H9 (cell line): Measurements from ENCODE around the gene PRAF2. TPM values are rescaled to one million over a fixed set of nuclear protein-coding genes. Genes with fewer than 3 reads are reported as not detected.

Experiments
- DNase-seq: peaks from one replicate; pipeline ENCODE4 v3.0.0-alpha.2; 2017
- H2AFZ ChIP-seq: one replicate; pipeline ENCODE4 v1.6.1; 2013; ENCODE audit warnings: mild to moderate bottlenecking, low read length, control low read depth, moderate library complexity
- H2AK5ac ChIP-seq: 2 replicates; pipeline ENCODE4 v1.6.1; 2013; ENCODE audit warnings: low read length, control low read depth, mixed read lengths; ENCODE audit not compliant: insufficient read length
- H2BK120ac ChIP-seq: one replicate; pipeline ENCODE4 v1.6.1; 2013; ENCODE audit warnings: low read depth, mild to moderate bottlenecking, low read length, control low read depth, inconsistent platforms; ENCODE audit not compliant: poor library complexity, severe bottlenecking
- H2BK12ac ChIP-seq: 2 replicates; pipeline ENCODE4 v1.6.1; 2013; ENCODE audit warnings: low read length, control low read depth, mixed read lengths, low read depth; ENCODE audit not compliant: insufficient read length
- H2BK15ac ChIP-seq: 2 replicates; pipeline ENCODE4 v1.6.1; 2013; ENCODE audit warnings: low read depth, low read length, control low read depth
- H2BK20ac ChIP-seq: one replicate; pipeline ENCODE4 v1.6.1; 2013; ENCODE audit warnings: low read depth, mild to moderate bottlenecking, low read length, control low read depth, inconsistent platforms; ENCODE audit not compliant: poor library complexity, severe bottlenecking
- H2BK5ac ChIP-seq: 2 replicates; pipeline ENCODE4 v1.6.1; 2013; ENCODE audit warnings: low read length, control low read depth, mixed read lengths; ENCODE audit not compliant: insufficient read length
- H3K14ac ChIP-seq: 2 replicates; pipeline ENCODE4 v1.6.1; 2013; ENCODE audit warnings: low read length, control low read depth; ENCODE audit not compliant: insufficient read depth
- H3K18ac ChIP-seq: 2 replicates; pipeline ENCODE4 v1.6.1; 2013; ENCODE audit warnings: low read depth, mild to moderate bottlenecking, mixed read lengths, low read length, control low read depth; ENCODE audit not compliant: insufficient read length
- H3K23ac ChIP-seq: 2 replicates; pipeline ENCODE4 v1.6.1; 2013; ENCODE audit warnings: low read length, control low read depth, mixed read lengths, low read depth; ENCODE audit not compliant: insufficient read length
- H3K23me2 ChIP-seq: 2 replicates; pipeline ENCODE4 v1.6.1; 2013; ENCODE audit warnings: low read depth, mild to moderate bottlenecking, mixed read lengths, low read length, control low read depth; ENCODE audit not compliant: insufficient read length, poor library complexity, severe bottlenecking
- H3K27ac ChIP-seq: 2 replicates; pipeline ENCODE4 v1.5.1; 2013; ENCODE audit warnings: low read length, control low read depth, mixed read lengths, low read depth; ENCODE audit not compliant: insufficient read length
- H3K27me3 ChIP-seq: 2 replicates; pipeline ENCODE4 v1.6.1; 2013; ENCODE audit warnings: low read length, control low read depth, inconsistent platforms; ENCODE audit not compliant: insufficient read depth
- H3K4ac ChIP-seq: 2 replicates; pipeline ENCODE4 v1.6.1; 2013; ENCODE audit warnings: low read depth, mild to moderate bottlenecking, control low read depth, inconsistent platforms, low read length, moderate library complexity
- H3K4me1 ChIP-seq: 2 replicates; pipeline ENCODE4 v1.6.1; 2013; ENCODE audit warnings: low read length, control low read depth, inconsistent platforms; ENCODE audit not compliant: insufficient read depth
- H3K4me2 ChIP-seq: 2 replicates; pipeline ENCODE4 v1.6.1; 2013; ENCODE audit warnings: low read length, control low read depth, mixed read lengths; ENCODE audit not compliant: insufficient read length, insufficient read depth
- H3K56ac ChIP-seq: 2 replicates; pipeline ENCODE4 v1.6.1; 2013; ENCODE audit warnings: low read depth, mild to moderate bottlenecking, mixed read lengths, low read length, control low read depth; ENCODE audit not compliant: insufficient read length
- H3K79me1 ChIP-seq: 2 replicates; pipeline ENCODE4 v1.6.1; 2013; ENCODE audit warnings: low read depth, mild to moderate bottlenecking, moderate library complexity, low read length, control low read depth, inconsistent platforms; ENCODE audit not compliant: insufficient read depth, poor library complexity, severe bottlenecking
- H3K79me2 ChIP-seq: 2 replicates; pipeline ENCODE4 v1.6.1; 2013; ENCODE audit warnings: low read length, control low read depth, inconsistent platforms; ENCODE audit not compliant: insufficient read depth
- H3K9ac ChIP-seq: 2 replicates; pipeline ENCODE4 v1.6.1; 2013; ENCODE audit warnings: low read length, control low read depth, mixed read lengths; ENCODE audit not compliant: insufficient read length; ENCODE audit errors: extremely low read depth
- H3K9me3 ChIP-seq: one replicate; pipeline ENCODE4 v1.6.1; 2013; ENCODE audit warnings: low read depth, low read length, inconsistent platforms; ENCODE audit not compliant: control insufficient read depth
- H3T11ph ChIP-seq: one replicate; pipeline ENCODE4 v1.6.1; 2013; ENCODE audit warnings: mild to moderate bottlenecking, low read length, control low read depth, inconsistent platforms
- H4K20me1 ChIP-seq: one replicate; pipeline ENCODE4 v1.6.1; 2013; ENCODE audit not compliant: control insufficient read depth, insufficient read length, insufficient read depth
- H4K5ac ChIP-seq: 2 replicates; pipeline ENCODE4 v1.6.1; 2013; ENCODE audit warnings: low read depth, mild to moderate bottlenecking, mixed read lengths, low read length, control low read depth; ENCODE audit not compliant: insufficient read length
- H4K8ac ChIP-seq: replicated peaks from 2 replicates; pipeline ENCODE4 v1.6.1; 2013; ENCODE audit warnings: low read length, control low read depth, mixed read lengths, low read depth; ENCODE audit not compliant: insufficient read length
- H4K91ac ChIP-seq: 2 replicates; pipeline ENCODE4 v1.6.1; 2013; ENCODE audit warnings: low read depth, mild to moderate bottlenecking, moderate library complexity, mixed read lengths, low read length, control low read depth; ENCODE audit not compliant: insufficient read length
- H3K27ac Mint-ChIP-seq, 3 experiments: 2 replicates in 2 of 3; 3 replicates in 1 of 3; pipeline ENCODE4 v1.8.0; 2020 to 2021; ENCODE audit warnings: mixed read lengths in 3 of 3, mild to moderate bottlenecking in 1 of 3, moderate library complexity in 1 of 3
- H3K27me3 Mint-ChIP-seq: 2 replicates; pipeline ENCODE4 v1.8.0; 2021; ENCODE audit warnings: low read depth, mild to moderate bottlenecking, moderate library complexity, mixed read lengths
- H3K36me3 Mint-ChIP-seq, 3 experiments: 2 replicates in 2 of 3; 3 replicates in 1 of 3; pipeline ENCODE4 v1.8.0; 2020 to 2021; ENCODE audit warnings: low read depth in 3 of 3, mixed read lengths in 3 of 3; ENCODE audit not compliant: insufficient read depth in 1 of 3
- H3K4me1 Mint-ChIP-seq, 2 experiments: 2 replicates each; pipeline ENCODE4 v1.8.0; 2020; ENCODE audit warnings: mixed read lengths in 2 of 2
- H3K4me3 Mint-ChIP-seq, 2 experiments: 2 replicates in 1 of 2; 3 replicates in 1 of 2; pipeline ENCODE4 v1.8.0; 2020 to 2021; ENCODE audit warnings: mild to moderate bottlenecking in 2 of 2, mixed read lengths in 2 of 2, moderate library complexity in 1 of 2
- H3K9me3 Mint-ChIP-seq, 2 experiments: 2 replicates in 1 of 2; 3 replicates in 1 of 2; pipeline ENCODE4 v1.8.0; 2020; ENCODE audit warnings: mild to moderate bottlenecking in 2 of 2, mixed read lengths in 2 of 2, moderate library complexity in 1 of 2
- WGBS: extraction: QIAGEN DNeasy Blood & Tissue Kit; methylation state at CpG from one replicate; pipeline ENCODE4 v1.1.7; 2013; ENCODE audit warnings: missing lambda C conversion rate, low lambda C conversion rate, mixed read lengths; ENCODE audit not compliant: insufficient read length; ENCODE audit errors: extremely low coverage; 5-methylcytosine and 5-hydroxymethylcytosine counted together
- total RNA-seq: library from RNA; stranded (reverse); gene quantifications from 2 replicates; pipeline ENCODE4 v1.2.1, GENCODE V29; 2021
- TF ChIP-seq, protein P1 (sequence below): fragments of 200-600 bp; sonication (generic); conservative IDR thresholded peaks from 3 replicates; pipeline ENCODE4 v1.8.0; 2021; ENCODE audit warnings: antibody characterized with exemption, mild to moderate bottlenecking

PRAF2 gene
- total RNA-seq, 1 experiment from 2014 or later = 13.4 TPM

DNA sequence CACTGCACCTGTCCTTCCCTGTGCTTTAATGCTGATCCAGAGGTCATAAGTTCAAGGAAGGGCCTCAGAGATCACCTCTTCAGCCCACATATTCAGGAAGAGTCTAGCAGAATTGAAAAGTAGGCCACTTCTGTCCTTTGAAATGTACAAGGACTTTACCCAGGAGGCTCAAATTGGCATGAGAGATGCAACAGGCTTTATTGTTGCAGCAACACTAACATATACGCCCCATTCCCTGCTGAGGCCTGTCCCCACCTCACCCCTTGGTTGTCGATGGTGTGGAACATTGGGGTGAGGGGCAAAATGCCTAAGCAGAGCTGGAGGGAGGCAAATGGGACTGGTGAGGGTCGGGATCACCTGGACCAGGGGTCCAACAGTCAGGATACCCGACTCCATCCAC, 2.8 kb downstream of the PRAF2 start:
- Histone ChIP-seq H4K8ac (no peak overlapping the region), H2BK120ac (no peak overlapping the region), H3K9me3 (no peaks in the 10 kb centered on the region), H3K23me2 (peaks cover 6% of the 10 kb centered on the region), H2AFZ (no peak overlapping the region), H4K91ac (no peak overlapping the region), H3K4me1 (no peaks in the 10 kb centered on the region), H3K4me2 (no peak overlapping the region), H3K14ac (no peak overlapping the region), H2BK20ac (no peak overlapping the region), H4K5ac (no peak overlapping the region), H3K4ac (no peak overlapping the region), H2BK5ac (no peak overlapping the region), H2AK5ac (no peak overlapping the region), H3K9ac (no peak overlapping the region), H3K27ac (no peak overlapping the region), H2BK12ac (no peak overlapping the region), H3T11ph (no peak overlapping the region), H3K23ac (no peak overlapping the region), H3K27me3 (no peaks in the 10 kb centered on the region), H3K79me2 (0 out of 2 replicates have a peak, but pooled peaks cover 1% of the 10 kb centered on the region), H2BK15ac (no peak overlapping the region), H3K79me1 (no peaks in the 10 kb centered on the region), H3K56ac (no peak overlapping the region), H4K20me1 (no peaks in the 10 kb centered on the region), H3K18ac (no peak overlapping the region)
- H3K27ac Mint-ChIP-seq = no peak overlapping the region
- peaks cover 5 to 12% of the 10 kb centered on the region in 2 experiments; a peak in 3 of 4 replicates for H3K4me1 Mint-ChIP-seq
- H3K9me3 Mint-ChIP-seq = peaks cover 71 to 79% of the 10 kb centered on the region in 2 experiments
- H3K36me3 Mint-ChIP-seq = peaks cover 10 to 51% (median 20%) of the 10 kb centered on the region in 3 experiments
- H3K4me3 Mint-ChIP-seq = peak overlapping the region in 1 of 2 experiments; percentile 21; a peak in 1 of 5 replicates
- no CpG with 5 or more reads among the region's 4 CpGs for WGBS
- TF ChIP-seq, protein P1, sequence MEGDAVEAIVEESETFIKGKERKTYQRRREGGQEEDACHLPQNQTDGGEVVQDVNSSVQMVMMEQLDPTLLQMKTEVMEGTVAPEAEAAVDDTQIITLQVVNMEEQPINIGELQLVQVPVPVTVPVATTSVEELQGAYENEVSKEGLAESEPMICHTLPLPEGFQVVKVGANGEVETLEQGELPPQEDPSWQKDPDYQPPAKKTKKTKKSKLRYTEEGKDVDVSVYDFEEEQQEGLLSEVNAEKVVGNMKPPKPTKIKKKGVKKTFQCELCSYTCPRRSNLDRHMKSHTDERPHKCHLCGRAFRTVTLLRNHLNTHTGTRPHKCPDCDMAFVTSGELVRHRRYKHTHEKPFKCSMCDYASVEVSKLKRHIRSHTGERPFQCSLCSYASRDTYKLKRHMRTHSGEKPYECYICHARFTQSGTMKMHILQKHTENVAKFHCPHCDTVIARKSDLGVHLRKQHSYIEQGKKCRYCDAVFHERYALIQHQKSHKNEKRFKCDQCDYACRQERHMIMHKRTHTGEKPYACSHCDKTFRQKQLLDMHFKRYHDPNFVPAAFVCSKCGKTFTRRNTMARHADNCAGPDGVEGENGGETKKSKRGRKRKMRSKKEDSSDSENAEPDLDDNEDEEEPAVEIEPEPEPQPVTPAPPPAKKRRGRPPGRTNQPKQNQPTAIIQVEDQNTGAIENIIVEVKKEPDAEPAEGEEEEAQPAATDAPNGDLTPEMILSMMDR = no peak
- H3K27me3 Mint-ChIP-seq = peaks cover 2% of the 10 kb centered on the region
- no peak for DNase-seq
